Stomach (tissue), 4 donors: ENCODE results near the gene TRIM24.

ENCODE experiments used
- CTCF ChIP-seq, 7 experiments: fragments of 450-650 bp in 4 of 7; fragments of 200-600 bp in 3 of 7; sonication (generic) in 3 of 7; IDR thresholded peaks; one replicate each; pipeline ENCODE4 v1.5.1; 2016 to 2019; ENCODE audit warnings: antibody characterized with exemption in 7 of 7, control low read depth in 2 of 7, mild to moderate bottlenecking in 1 of 7
- EP300 ChIP-seq: sonication (generic); formaldehyde crosslinking; IDR thresholded peaks from one replicate; pipeline ENCODE4 v1.6.1; 2017; ENCODE audit warnings: antibody characterized with exemption
- POLR2A ChIP-seq, 4 donors: fragments of 450-650 bp; IDR thresholded peaks; one replicate each; pipeline ENCODE4 v1.6.1; 2016; ENCODE audit warnings: antibody characterized with exemption in 4 of 4, control low read depth in 2 of 4, mild to moderate bottlenecking in 1 of 4, moderate library complexity in 1 of 4
- POLR2AphosphoS5 ChIP-seq, 3 donors: sonication (generic); formaldehyde crosslinking; IDR thresholded peaks; one replicate each; pipeline ENCODE4 v1.6.1; 2016; ENCODE audit warnings: antibody characterized with exemption in 3 of 3

GRCh38 chr7:138425026-138425425 is 35.0 kb upstream of the TRIM24 start:
- TF ChIP-seq CTCF (IDR thresholded peaks at IDR 0.05) (no peak), POLR2AphosphoS5 (IDR thresholded peaks at IDR 0.05) (no peak), EP300 (no peak), POLR2A (IDR thresholded peaks at IDR 0.05) (no peak)
